Activated CD4-positive, alpha-beta T cell treated with anti-CD3 and anti-CD28 coated beads, Interleukin-2, amount 10 ng/mL, durations not matched to agents 24 days and 14 days (primary cell): Measurements from ENCODE around the gene PLB1. TPM values are rescaled to one million over a fixed set of nuclear protein-coding genes. Genes with fewer than 3 reads are reported as not detected.
"Not testable (repeated sequence)": the region's sequence is repeated elsewhere in the genome, so short reads cannot be mapped to it uniquely, and the experiment has no call there.

Source experiments
- DNase-seq: peaks from one replicate; pipeline ENCODE4 v3.0.0; 2022
- H3K27ac Mint-ChIP-seq: one replicate; pipeline ENCODE4 v1.8.0; 2022; ENCODE audit warnings: mild to moderate bottlenecking, mixed read lengths
- H3K27me3 Mint-ChIP-seq: one replicate; pipeline ENCODE4 v1.8.0; 2022; ENCODE audit warnings: mixed read lengths
- H3K36me3 Mint-ChIP-seq: one replicate; pipeline ENCODE4 v1.8.0; 2022; ENCODE audit warnings: low read depth, mild to moderate bottlenecking, mixed read lengths
- H3K4me1 Mint-ChIP-seq: one replicate; pipeline ENCODE4 v1.8.0; 2021; ENCODE audit warnings: mixed read lengths
- H3K4me3 Mint-ChIP-seq: one replicate; pipeline ENCODE4 v1.8.0; 2022; ENCODE audit warnings: mild to moderate bottlenecking, moderate library complexity, mixed read lengths
- H3K9me3 Mint-ChIP-seq: one replicate; pipeline ENCODE4 v1.8.0; 2021; ENCODE audit warnings: mixed read lengths
- intact Hi-C: fragments of 100-400 bp; cut with micrococcal nuclease; formaldehyde crosslinking; loops from one replicate; pipeline ENCODE4 v1.15.1; 2023
- total RNA-seq: library from RNA; stranded (reverse); gene quantifications from 2 replicates; pipeline ENCODE4 v1.2.3, GENCODE V29; 2022

The PLB1 gene
- total RNA-seq, 1 donor from 2014 or later, result 0.63 TPM

- H3K4me1 Mint-ChIP-seq, result peaks cover 31% of the 10 kb centered on the region
- peaks cover 2% of the 10 kb centered on the region for H3K36me3 Mint-ChIP-seq
- H3K27ac Mint-ChIP-seq, result no peak overlapping the region
- H3K4me3 Mint-ChIP-seq, result no peak overlapping the region
- H3K27me3 Mint-ChIP-seq, result no peaks in the 10 kb centered on the region
- no peak for DNase-seq
- intact Hi-C loops, result loop anchor here (2.0 kb wide), 1 partner anchor 23 kb away; no protein-coding TSS in a partner anchor
- no peaks in the 10 kb centered on the region for H3K9me3 Mint-ChIP-seq
Observed at GRCh38 chr2:28543316-28544035, 47.6 kb downstream of the PLB1 start.

- intact Hi-C loops, result loop anchor here (2.0 kb wide), 1 partner anchor 23 kb away; no protein-coding TSS in a partner anchor
- H3K27ac Mint-ChIP-seq, result peak overlapping the region; percentile 86
- H3K4me3 Mint-ChIP-seq, result no peak overlapping the region
- no peaks in the 10 kb centered on the region for H3K27me3 Mint-ChIP-seq
- H3K4me1 Mint-ChIP-seq, result peaks cover 34% of the 10 kb centered on the region
- no peak for DNase-seq
- no peaks in the 10 kb centered on the region for H3K9me3 Mint-ChIP-seq
- H3K36me3 Mint-ChIP-seq, result peaks cover 2% of the 10 kb centered on the region
Observed at GRCh38 chr2:28544036-28544346, 48.1 kb downstream of the PLB1 start.

- Mint-ChIP-seq H3K4me3 (peak overlapping the region; percentile 65), H3K27ac (peak overlapping the region; percentile 86), H3K27me3 (no peaks in the 10 kb centered on the region), H3K4me1 (peaks cover 34% of the 10 kb centered on the region), H3K36me3 (peaks cover 2% of the 10 kb centered on the region), H3K9me3 (no peaks in the 10 kb centered on the region)
- DNase-seq, result peak; percentile 70
- intact Hi-C loops, result loop anchor here (2.0 kb wide), 1 partner anchor 22 kb away; no protein-coding TSS in a partner anchor
Observed at GRCh38 chr2:28544405-28544921, 48.6 kb downstream of the PLB1 start.

GRCh38 chr2:28544922-28545589 is 49.2 kb downstream of the PLB1 start:
- Mint-ChIP-seq H3K36me3 (peaks cover 2% of the 10 kb centered on the region), H3K27ac (peak overlapping the region; percentile 86), H3K4me3 (peak overlapping the region; percentile 65), H3K9me3 (no peaks in the 10 kb centered on the region), H3K4me1 (peaks cover 34% of the 10 kb centered on the region), H3K27me3 (no peaks in the 10 kb centered on the region)
- intact Hi-C loops, result loop anchor here (2.0 kb wide), 1 partner anchor 22 kb away; no protein-coding TSS in a partner anchor
- peak; percentile 81 for DNase-seq

- peak; percentile 85 for DNase-seq
- Mint-ChIP-seq H3K27ac (peak overlapping the region; percentile 86), H3K4me3 (peak overlapping the region; percentile 65), H3K4me1 (peaks cover 34% of the 10 kb centered on the region), H3K36me3 (peaks cover 2% of the 10 kb centered on the region), H3K9me3 (no peaks in the 10 kb centered on the region), H3K27me3 (no peaks in the 10 kb centered on the region)
- intact Hi-C loops, result loop anchor here (2.0 kb wide), 1 partner anchor 21 kb away; no protein-coding TSS in a partner anchor
Observed at GRCh38 chr2:28545590-28546200, 49.8 kb downstream of the PLB1 start.

- H3K9me3 Mint-ChIP-seq, result no peaks in the 10 kb centered on the region
- peak overlapping the region; percentile 65 for H3K4me3 Mint-ChIP-seq
- peaks cover 2% of the 10 kb centered on the region for H3K36me3 Mint-ChIP-seq
- no peaks in the 10 kb centered on the region for H3K27me3 Mint-ChIP-seq
- H3K27ac Mint-ChIP-seq, result no peak overlapping the region
- intact Hi-C loops, result no loop called here
- DNase-seq, result no peak
- H3K4me1 Mint-ChIP-seq, result peaks cover 34% of the 10 kb centered on the region
Observed at GRCh38 chr2:28546242-28546641, 50.4 kb downstream of the PLB1 start.

- Mint-ChIP-seq H3K9me3 (peaks cover 6% of the 10 kb centered on the region), H3K4me1 (peaks cover 42% of the 10 kb centered on the region), H3K27me3 (no peaks in the 10 kb centered on the region), H3K27ac (no peak overlapping the region), H3K4me3 (no peak overlapping the region), H3K36me3 (peaks cover 4% of the 10 kb centered on the region)
- intact Hi-C loops, result no loop called here
- no peak for DNase-seq
Observed at GRCh38 chr2:28547223-28547860, 51.5 kb downstream of the PLB1 start.

GRCh38 chr2:28547906-28548600 is 52.2 kb downstream of the PLB1 start:
- Mint-ChIP-seq H3K27me3 (no peaks in the 10 kb centered on the region), H3K27ac (no peak overlapping the region), H3K4me3 (no peak overlapping the region), H3K4me1 (peaks cover 43% of the 10 kb centered on the region), H3K36me3 (peaks cover 4% of the 10 kb centered on the region), H3K9me3 (peaks cover 8% of the 10 kb centered on the region)
- no peak for DNase-seq
- intact Hi-C loops, result no loop called here

GRCh38 chr2:28550345-28550744 is 54.5 kb downstream of the PLB1 start:
- H3K4me1 Mint-ChIP-seq, result peaks cover 28% of the 10 kb centered on the region
- intact Hi-C loops, H3K36me3 Mint-ChIP-seq, H3K27me3 Mint-ChIP-seq, H3K27ac Mint-ChIP-seq, H3K9me3 Mint-ChIP-seq, H3K4me3 Mint-ChIP-seq, DNase-seq: not testable (repeated sequence)

GRCh38 chr2:28552045-28552823 is 56.4 kb downstream of the PLB1 start:
- Mint-ChIP-seq H3K4me3 (peak overlapping the region; percentile 1), H3K4me1 (peaks cover 17% of the 10 kb centered on the region), H3K27ac (peak overlapping the region; percentile 31), H3K27me3 (no peaks in the 10 kb centered on the region), H3K9me3 (peaks cover 8% of the 10 kb centered on the region), H3K36me3 (peaks cover 2% of the 10 kb centered on the region)
- intact Hi-C loops, result no loop called here
- DNase-seq, result no peak

GRCh38 chr2:28556303-28556702 is 60.4 kb downstream of the PLB1 start:
- H3K27me3 Mint-ChIP-seq, result no peaks in the 10 kb centered on the region
- intact Hi-C loops, result no loop called here
- no peak overlapping the region for H3K27ac Mint-ChIP-seq
- no peak overlapping the region for H3K4me3 Mint-ChIP-seq
- H3K9me3 Mint-ChIP-seq, result peaks cover 8% of the 10 kb centered on the region
- peaks cover 11% of the 10 kb centered on the region for H3K4me1 Mint-ChIP-seq
- H3K36me3 Mint-ChIP-seq, result peaks cover 2% of the 10 kb centered on the region
- no peak for DNase-seq

GRCh38 chr2:28557389-28558131 is 61.7 kb downstream of the PLB1 start:
- Mint-ChIP-seq H3K9me3 (no peaks in the 10 kb centered on the region), H3K4me3 (no peak overlapping the region), H3K36me3 (peaks cover under 1% of the 10 kb centered on the region), H3K27ac (no peak overlapping the region), H3K27me3 (peaks cover under 1% of the 10 kb centered on the region), H3K4me1 (peaks cover under 1% of the 10 kb centered on the region)
- DNase-seq, result no peak
- intact Hi-C loops, result no loop called here
